Measurements from ENCODE around the gene PARP15. TPM values are rescaled to one million over a fixed set of nuclear protein-coding genes. Genes with fewer than 3 reads are reported as not detected.

PARP15 gene
- total RNA-seq, 1 experiment from 2014 or later, result 0.15 TPM

DNA sequence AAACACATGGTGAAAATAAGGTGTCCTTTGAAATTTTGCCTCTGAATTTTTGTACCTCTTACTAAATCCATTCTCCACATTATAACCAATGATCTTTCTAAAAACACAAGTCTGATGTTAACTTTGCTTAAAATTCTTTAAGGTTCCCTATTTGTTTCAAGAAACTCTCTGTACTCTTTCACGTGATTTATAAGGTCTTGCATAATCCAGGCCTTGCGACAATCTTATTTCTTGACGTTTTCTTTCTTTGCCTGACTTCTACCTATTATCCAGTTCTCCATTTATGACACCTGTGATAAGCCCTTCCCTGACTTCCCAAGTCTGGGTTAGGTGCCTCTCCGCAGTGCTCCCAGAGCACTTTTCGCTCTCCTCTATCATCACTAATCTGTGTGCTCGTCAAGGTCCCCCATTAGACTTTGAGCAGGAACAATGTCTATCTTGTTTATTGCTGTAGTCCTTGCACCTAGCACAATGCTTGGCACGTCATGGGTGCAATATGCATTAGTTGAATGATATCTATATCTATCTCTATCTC is 38.4 kb upstream of the PARP15 start:
- ChIA-PET POLR2A (no interaction called here), CTCF (interaction anchor here (0.7 kb wide), 1 partner anchor 660 kb away, joined by 3 read pairs; no protein-coding TSS in a partner anchor)
- Mint-ChIP-seq H3K36me3 (no peaks in the 10 kb centered on the region), H3K9me3 (no peaks in the 10 kb centered on the region), H3K4me1 (peaks cover 30% of the 10 kb centered on the region), H3K27ac (no peak overlapping the region), H3K27me3 (ENCODE audit: low read depth) (no peaks in the 10 kb centered on the region), H3K4me3 (no peak overlapping the region)
- no peak for ATAC-seq
- no peak for DNase-seq (ENCODE audit: low spot score)
- TF ChIP-seq ZNF263 (CRISPR knock-in tag; IDR thresholded peaks at IDR 0.05; ENCODE audit: low read depth) (no peak), NFATC4 (CRISPR knock-in tag; IDR thresholded peaks at IDR 0.05) (no peak), STAT6 (CRISPR knock-in tag; conservative IDR thresholded peaks at IDR 0.05; ENCODE audit: low read depth) (no peak), CREB1 (CRISPR knock-in tag; IDR thresholded peaks at IDR 0.05) (no peak), PRRX2 (CRISPR knock-in tag; IDR thresholded peaks at IDR 0.05) (no peak), ZNF423 (CRISPR knock-in tag; IDR thresholded peaks at IDR 0.05) (no peak), TCF7 (CRISPR knock-in tag; IDR thresholded peaks at IDR 0.05; ENCODE audit: low read depth) (no peak), CBFB (CRISPR knock-in tag; IDR thresholded peaks at IDR 0.05; ENCODE audit: low read depth) (no peak)
- TF ChIP-seq, protein P1, sequence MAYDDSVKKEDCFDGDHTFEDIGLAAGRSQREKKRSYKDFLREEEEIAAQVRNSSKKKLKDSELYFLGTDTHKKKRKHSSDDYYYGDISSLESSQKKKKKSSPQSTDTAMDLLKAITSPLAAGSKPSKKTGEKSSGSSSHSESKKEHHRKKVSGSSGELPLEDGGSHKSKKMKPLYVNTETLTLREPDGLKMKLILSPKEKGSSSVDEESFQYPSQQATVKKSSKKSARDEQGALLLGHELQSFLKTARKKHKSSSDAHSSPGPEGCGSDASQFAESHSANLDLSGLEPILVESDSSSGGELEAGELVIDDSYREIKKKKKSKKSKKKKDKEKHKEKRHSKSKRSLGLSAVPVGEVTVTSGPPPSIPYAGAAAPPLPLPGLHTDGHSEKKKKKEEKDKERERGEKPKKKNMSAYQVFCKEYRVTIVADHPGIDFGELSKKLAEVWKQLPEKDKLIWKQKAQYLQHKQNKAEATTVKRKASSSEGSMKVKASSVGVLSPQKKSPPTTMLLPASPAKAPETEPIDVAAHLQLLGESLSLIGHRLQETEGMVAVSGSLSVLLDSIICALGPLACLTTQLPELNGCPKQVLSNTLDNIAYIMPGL (CRISPR knock-in tag; IDR thresholded peaks at IDR 0.05), result no peak
- TF ChIP-seq, protein P2, sequence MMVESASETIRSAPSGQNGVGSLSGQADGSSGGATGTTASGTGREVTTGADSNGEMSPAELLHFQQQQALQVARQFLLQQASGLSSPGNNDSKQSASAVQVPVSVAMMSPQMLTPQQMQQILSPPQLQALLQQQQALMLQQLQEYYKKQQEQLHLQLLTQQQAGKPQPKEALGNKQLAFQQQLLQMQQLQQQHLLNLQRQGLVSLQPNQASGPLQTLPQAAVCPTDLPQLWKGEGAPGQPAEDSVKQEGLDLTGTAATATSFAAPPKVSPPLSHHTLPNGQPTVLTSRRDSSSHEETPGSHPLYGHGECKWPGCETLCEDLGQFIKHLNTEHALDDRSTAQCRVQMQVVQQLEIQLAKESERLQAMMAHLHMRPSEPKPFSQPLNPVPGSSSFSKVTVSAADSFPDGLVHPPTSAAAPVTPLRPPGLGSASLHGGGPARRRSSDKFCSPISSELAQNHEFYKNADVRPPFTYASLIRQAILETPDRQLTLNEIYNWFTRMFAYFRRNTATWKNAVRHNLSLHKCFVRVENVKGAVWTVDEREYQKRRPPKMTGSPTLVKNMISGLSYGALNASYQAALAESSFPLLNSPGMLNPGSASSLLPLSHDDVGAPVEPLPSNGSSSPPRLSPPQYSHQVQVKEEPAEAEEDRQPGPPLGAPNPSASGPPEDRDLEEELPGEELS (CRISPR knock-in tag; IDR thresholded peaks at IDR 0.05), result no peak

GRCh38 chr3:122546151-122546550 is 31.3 kb upstream of the PARP15 start:
- no peak for TF ChIP-seq GABPB1 (CRISPR knock-in tag; IDR thresholded peaks at IDR 0.05)
- no peak for TF ChIP-seq CDX4 (CRISPR knock-in tag; IDR thresholded peaks at IDR 0.05; ENCODE audit: borderline replicate concordance)
- TF ChIP-seq JUN (CRISPR knock-in tag; IDR thresholded peaks at IDR 0.05), result no peak
- TF ChIP-seq, protein P3, sequence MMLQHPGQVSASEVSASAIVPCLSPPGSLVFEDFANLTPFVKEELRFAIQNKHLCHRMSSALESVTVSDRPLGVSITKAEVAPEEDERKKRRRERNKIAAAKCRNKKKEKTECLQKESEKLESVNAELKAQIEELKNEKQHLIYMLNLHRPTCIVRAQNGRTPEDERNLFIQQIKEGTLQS (CRISPR knock-in tag; conservative IDR thresholded peaks at IDR 0.05), result no peak
- Mint-ChIP-seq H3K27ac (no peak overlapping the region), H3K4me3 (no peak overlapping the region), H3K4me1 (peaks cover 5% of the 10 kb centered on the region), H3K9me3 (no peaks in the 10 kb centered on the region), H3K27me3 (ENCODE audit: low read depth) (no peaks in the 10 kb centered on the region), H3K36me3 (no peaks in the 10 kb centered on the region)
- DNase-seq (ENCODE audit: low spot score), result no peak
- ChIA-PET POLR2A (no interaction called here), CTCF (no interaction called here)
- no peak for ATAC-seq

DNA sequence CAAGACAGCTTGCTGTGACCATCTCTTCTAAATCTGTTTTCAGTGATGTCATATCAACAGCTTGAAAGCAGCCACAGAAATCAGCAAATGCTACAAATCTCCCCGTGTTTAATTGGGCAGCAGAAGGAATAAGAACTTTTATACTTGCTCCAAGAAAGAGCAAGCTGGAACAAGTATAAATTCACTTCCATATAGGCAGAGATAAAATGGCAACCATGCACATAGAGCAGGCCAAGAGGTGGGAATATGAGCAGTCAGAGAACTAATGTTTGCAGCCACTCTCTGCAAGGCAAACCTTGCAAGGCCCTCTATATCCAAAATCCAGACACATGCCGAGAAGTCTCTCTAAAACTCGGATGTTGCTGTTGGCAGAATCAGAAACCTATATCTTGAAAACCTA is 29.4 kb upstream of the PARP15 start:
- ChIA-PET CTCF (interaction anchor here (1.5 kb wide), 1 partner anchor 130 kb away, joined by 3 read pairs; no protein-coding TSS in a partner anchor), POLR2A (no interaction called here)
- TF ChIP-seq FOXK1 (CRISPR knock-in tag; IDR thresholded peaks at IDR 0.05) (no peak), ZSCAN18 (CRISPR knock-in tag; IDR thresholded peaks at IDR 0.05) (no peak), SMAD4 (CRISPR knock-in tag; IDR thresholded peaks at IDR 0.05) (no peak)
- TF ChIP-seq, protein P4, sequence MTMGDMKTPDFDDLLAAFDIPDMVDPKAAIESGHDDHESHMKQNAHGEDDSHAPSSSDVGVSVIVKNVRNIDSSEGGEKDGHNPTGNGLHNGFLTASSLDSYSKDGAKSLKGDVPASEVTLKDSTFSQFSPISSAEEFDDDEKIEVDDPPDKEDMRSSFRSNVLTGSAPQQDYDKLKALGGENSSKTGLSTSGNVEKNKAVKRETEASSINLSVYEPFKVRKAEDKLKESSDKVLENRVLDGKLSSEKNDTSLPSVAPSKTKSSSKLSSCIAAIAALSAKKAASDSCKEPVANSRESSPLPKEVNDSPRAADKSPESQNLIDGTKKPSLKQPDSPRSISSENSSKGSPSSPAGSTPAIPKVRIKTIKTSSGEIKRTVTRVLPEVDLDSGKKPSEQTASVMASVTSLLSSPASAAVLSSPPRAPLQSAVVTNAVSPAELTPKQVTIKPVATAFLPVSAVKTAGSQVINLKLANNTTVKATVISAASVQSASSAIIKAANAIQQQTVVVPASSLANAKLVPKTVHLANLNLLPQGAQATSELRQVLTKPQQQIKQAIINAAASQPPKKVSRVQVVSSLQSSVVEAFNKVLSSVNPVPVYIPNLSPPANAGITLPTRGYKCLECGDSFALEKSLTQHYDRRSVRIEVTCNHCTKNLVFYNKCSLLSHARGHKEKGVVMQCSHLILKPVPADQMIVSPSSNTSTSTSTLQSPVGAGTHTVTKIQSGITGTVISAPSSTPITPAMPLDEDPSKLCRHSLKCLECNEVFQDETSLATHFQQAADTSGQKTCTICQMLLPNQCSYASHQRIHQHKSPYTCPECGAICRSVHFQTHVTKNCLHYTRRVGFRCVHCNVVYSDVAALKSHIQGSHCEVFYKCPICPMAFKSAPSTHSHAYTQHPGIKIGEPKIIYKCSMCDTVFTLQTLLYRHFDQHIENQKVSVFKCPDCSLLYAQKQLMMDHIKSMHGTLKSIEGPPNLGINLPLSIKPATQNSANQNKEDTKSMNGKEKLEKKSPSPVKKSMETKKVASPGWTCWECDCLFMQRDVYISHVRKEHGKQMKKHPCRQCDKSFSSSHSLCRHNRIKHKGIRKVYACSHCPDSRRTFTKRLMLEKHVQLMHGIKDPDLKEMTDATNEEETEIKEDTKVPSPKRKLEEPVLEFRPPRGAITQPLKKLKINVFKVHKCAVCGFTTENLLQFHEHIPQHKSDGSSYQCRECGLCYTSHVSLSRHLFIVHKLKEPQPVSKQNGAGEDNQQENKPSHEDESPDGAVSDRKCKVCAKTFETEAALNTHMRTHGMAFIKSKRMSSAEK (CRISPR knock-in tag; IDR thresholded peaks at IDR 0.05; ENCODE audit: borderline replicate concordance), result no peak
- peaks cover 7% of the 10 kb centered on the region for H3K4me1 Mint-ChIP-seq
- H3K36me3 Mint-ChIP-seq, result no peaks in the 10 kb centered on the region
- H3K9me3 Mint-ChIP-seq, result no peaks in the 10 kb centered on the region
- ATAC-seq (no peak), DNase-seq (ENCODE audit: low spot score) (no peak)
- H3K27ac Mint-ChIP-seq, result no peak overlapping the region
- H3K4me3 Mint-ChIP-seq, result no peak overlapping the region
- no peaks in the 10 kb centered on the region for H3K27me3 Mint-ChIP-seq (ENCODE audit: low read depth)

Data from WTC11 (cell line).